Stomach (tissue), 9 donors: ENCODE data around the gene PYGB. TPM values are rescaled to one million over a fixed set of nuclear protein-coding genes. Genes with fewer than 3 reads are reported as not detected.
"Not testable (repeated sequence)": the region's sequence is repeated elsewhere in the genome, so short reads cannot be mapped to it uniquely, and the experiment has no call there.

Experiments
- DNase-seq, 2 donors: peaks; one replicate each; pipeline versions ENCODE4 v3.0.0 to v3.0.0-alpha.2; 2013 to 2019
- H3K27ac ChIP-seq, 5 donors: fragments of 200-600 bp in 4 of 5; sonication (generic) in 4 of 5; one replicate each; pipeline ENCODE4 v1.5.1; 2013 to 2019; ENCODE audit warnings: mild to moderate bottlenecking in 1 of 5, moderate library complexity in 1 of 5
- H3K27me3 ChIP-seq, 3 donors: fragments of 200-600 bp; sonication (generic); one replicate each; pipeline ENCODE4 v1.5.1; 2017 to 2019; ENCODE audit warnings: mixed run types in 1 of 3
- H3K36me3 ChIP-seq, 4 donors: fragments of 200-600 bp; sonication (generic); 1 replicate in 3 of 4; 2 replicates in 1 of 4; pipeline ENCODE4 v1.5.1; 2016 to 2019
- H3K4me1 ChIP-seq, 4 donors: fragments of 200-600 bp; sonication (generic); one replicate each; pipeline ENCODE4 v1.5.1; 2016 to 2019
- H3K4me3 ChIP-seq, 4 donors: fragments of 200-600 bp; sonication (generic) in 3 of 4; one replicate each; pipeline ENCODE4 v1.5.1; 2016 to 2019; ENCODE audit warnings: mild to moderate bottlenecking in 1 of 4
- H3K9me3 ChIP-seq, 4 donors: fragments of 200-600 bp; sonication (generic); one replicate each; pipeline ENCODE4 v1.5.1; 2016 to 2019
- EP300 ChIP-seq: sonication (generic); formaldehyde crosslinking; IDR thresholded peaks from one replicate; pipeline ENCODE4 v1.6.1; 2017; ENCODE audit warnings: antibody characterized with exemption
- POLR2A ChIP-seq, 4 donors: fragments of 450-650 bp; IDR thresholded peaks; one replicate each; pipeline ENCODE4 v1.6.1; 2016; ENCODE audit warnings: antibody characterized with exemption in 4 of 4, control low read depth in 2 of 4, mild to moderate bottlenecking in 1 of 4, moderate library complexity in 1 of 4
- POLR2AphosphoS5 ChIP-seq, 3 donors: sonication (generic); formaldehyde crosslinking; IDR thresholded peaks; one replicate each; pipeline ENCODE4 v1.6.1; 2016; ENCODE audit warnings: antibody characterized with exemption in 3 of 3
- WGBS, 5 donors: extraction: QIAGEN DNeasy Blood & Tissue Kit in 3 of 5; methylation state at CpG; one replicate each; pipeline versions ENCODE4 v1.1.5 to v1.1.7; 2013 to 2018; 5-methylcytosine and 5-hydroxymethylcytosine counted together
- intact Hi-C: fragments of 100-400 bp; cut with DNase I; formaldehyde crosslinking; loops from one replicate; pipeline ENCODE4 v1.15.1; 2023; ENCODE audit warnings: low total_unique reads
- polyA plus RNA-seq, 3 donors: library from polyadenylated mRNA; stranded (reverse); fragments of 200-250 nt; gene quantifications; one replicate each; pipeline ENCODE4 v1.2.3, GENCODE V29; 2013
- total RNA-seq, 5 donors: library from RNA; depleted of rRNA; stranded (reverse); fragments of >200 nt; gene quantifications; one replicate each; pipeline versions ENCODE4 v1.1.0 to v1.2.3, GENCODE V29; 2014 to 2016
- TF ChIP-seq, protein P1 (sequence below), 7 experiments: fragments of 450-650 bp in 4 of 7; fragments of 200-600 bp in 3 of 7; sonication (generic) in 3 of 7; IDR thresholded peaks; one replicate each; pipeline ENCODE4 v1.5.1; 2016 to 2019; ENCODE audit warnings: antibody characterized with exemption in 7 of 7, control low read depth in 2 of 7, mild to moderate bottlenecking in 1 of 7
- donor health status: healthy with polysubstance abuse.
- donor health status: Bipolar disorder and iron deficiency.
- donor health status: healthy.

The PYGB gene
- total and polyA plus RNA-seq, 8 donors = 23.1 to 116 (median 49.5) TPM

DNA sequence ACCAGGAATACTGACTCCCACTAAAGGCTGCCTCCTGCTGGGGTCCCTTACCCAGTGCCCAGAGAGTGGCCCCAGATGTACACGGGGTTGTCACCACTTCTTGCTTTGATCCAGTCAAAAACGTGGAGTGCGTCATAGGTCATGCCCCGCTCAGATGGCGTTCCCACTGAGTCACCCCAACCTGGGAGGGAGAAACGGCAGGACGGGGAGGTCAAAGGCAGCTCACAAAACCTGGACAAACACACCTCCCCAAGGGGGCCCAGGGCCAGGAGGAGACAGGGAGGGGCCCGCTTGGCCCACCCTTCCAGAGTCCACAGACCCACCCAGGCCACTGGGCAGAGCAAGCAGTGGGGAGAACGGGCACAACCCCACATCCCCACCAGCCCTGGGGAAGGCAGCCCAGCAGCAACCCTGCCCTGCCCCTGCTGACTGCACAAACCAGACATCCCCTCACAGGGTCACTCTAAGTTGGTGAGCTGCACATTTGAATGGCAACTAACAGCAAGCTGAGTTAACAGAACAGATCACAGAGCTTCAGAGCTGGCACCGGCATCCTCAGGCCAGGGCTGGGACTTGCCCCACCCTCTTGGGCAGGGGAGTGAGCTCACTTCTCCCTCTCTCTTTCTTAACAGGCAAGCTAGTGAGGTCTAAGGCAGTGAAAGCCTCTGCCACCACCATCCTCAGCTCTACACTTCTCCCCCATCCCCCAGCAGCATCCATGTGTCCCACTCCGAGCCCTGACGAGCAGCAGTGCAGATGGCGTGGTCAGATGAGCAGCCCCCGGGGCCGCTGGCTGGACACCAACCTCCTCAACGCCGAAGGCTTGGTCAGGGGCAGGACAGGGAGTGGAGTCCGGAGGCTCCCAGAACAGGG is 61.7 kb downstream of the PYGB start:
- intact Hi-C loops = no loop called here
- peaks cover 22 to 43% (median 27%) of the 10 kb centered on the region in 4 donors for H3K4me1 ChIP-seq
- peak overlapping the region; percentile 67 to 83 (median 77) for H3K27ac ChIP-seq

DNA sequence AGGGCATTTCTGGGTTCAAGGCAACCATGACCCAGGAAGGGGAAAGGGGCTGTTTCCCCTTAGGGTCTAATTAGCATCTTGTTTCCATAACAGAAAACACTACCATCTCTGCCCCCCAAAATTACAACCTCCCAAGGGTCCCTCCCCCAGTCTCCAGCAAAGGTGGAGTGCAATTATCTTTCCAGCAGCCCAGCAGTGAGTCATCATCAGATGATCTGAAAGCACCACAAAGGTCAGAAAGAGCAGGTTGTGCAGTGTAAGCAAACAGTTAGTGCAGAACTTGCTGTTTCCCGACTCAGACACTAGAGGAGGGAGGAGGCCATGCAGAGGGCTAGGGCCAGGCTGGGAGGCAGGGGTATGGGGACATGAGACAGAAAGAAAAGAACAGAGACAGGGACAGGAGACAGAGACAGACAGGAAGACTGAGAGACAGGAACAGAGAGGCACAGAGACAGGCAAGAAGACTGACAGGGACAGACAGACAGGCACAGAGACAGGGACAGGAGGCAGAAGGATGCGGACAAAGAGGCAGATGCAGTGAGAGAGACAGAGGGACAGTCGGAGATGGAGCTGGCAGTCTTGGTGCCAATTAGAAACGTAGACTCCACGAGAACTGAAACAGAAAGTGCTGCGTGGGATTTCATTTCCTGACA is 62.5 kb downstream of the PYGB start:
- TF ChIP-seq, protein P1, sequence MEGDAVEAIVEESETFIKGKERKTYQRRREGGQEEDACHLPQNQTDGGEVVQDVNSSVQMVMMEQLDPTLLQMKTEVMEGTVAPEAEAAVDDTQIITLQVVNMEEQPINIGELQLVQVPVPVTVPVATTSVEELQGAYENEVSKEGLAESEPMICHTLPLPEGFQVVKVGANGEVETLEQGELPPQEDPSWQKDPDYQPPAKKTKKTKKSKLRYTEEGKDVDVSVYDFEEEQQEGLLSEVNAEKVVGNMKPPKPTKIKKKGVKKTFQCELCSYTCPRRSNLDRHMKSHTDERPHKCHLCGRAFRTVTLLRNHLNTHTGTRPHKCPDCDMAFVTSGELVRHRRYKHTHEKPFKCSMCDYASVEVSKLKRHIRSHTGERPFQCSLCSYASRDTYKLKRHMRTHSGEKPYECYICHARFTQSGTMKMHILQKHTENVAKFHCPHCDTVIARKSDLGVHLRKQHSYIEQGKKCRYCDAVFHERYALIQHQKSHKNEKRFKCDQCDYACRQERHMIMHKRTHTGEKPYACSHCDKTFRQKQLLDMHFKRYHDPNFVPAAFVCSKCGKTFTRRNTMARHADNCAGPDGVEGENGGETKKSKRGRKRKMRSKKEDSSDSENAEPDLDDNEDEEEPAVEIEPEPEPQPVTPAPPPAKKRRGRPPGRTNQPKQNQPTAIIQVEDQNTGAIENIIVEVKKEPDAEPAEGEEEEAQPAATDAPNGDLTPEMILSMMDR (IDR thresholded peaks at IDR 0.05) = peak in 4 of 7 experiments; percentile 20 to 77 (median 38)
- TF ChIP-seq POLR2A (IDR thresholded peaks at IDR 0.05) = no peak
- peak in 2 of 3 donors; percentile 52 to 83 for TF ChIP-seq POLR2AphosphoS5 (IDR thresholded peaks at IDR 0.05)
- TF ChIP-seq EP300 = no peak
- intact Hi-C loops = no loop called here
- Histone ChIP-seq H3K27ac (peak overlapping the region; percentile 67 to 83 (median 77)), H3K27me3 (no peaks in the 10 kb centered on the region), H3K9me3 (no peaks in the 10 kb centered on the region), H3K4me1 (peaks cover 22 to 47% (median 27%) of the 10 kb centered on the region in 4 donors), H3K4me3 (peak overlapping the region in 1 of 4 donors; percentile 13), H3K36me3 (peaks cover 9 to 50% (median 42%) of the 10 kb centered on the region in 4 donors)
- DNase-seq = peak; percentile 58 to 86
- 30 to 40% (median 36%) methylated on average over 6 of the region's 6 CpGs for WGBS, 5 donors

More for the DNA sequence above, 61.7 kb downstream of the PYGB start:
- peaks cover 9 to 47% (median 38%) of the 10 kb centered on the region in 4 donors for H3K36me3 ChIP-seq
- H3K27me3 ChIP-seq = no peaks in the 10 kb centered on the region
- peak overlapping the region in 1 of 4 donors; percentile 4 for H3K4me3 ChIP-seq
- WGBS, 5 donors = 58 to 81% (median 72%) methylated on average over 15 to 18 of the region's 18 CpGs
- H3K9me3 ChIP-seq = no peaks in the 10 kb centered on the region
- DNase-seq = peak; percentile 53 to 75
- TF ChIP-seq, protein P1 (IDR thresholded peaks at IDR 0.05) = no peak
- no peak for TF ChIP-seq POLR2AphosphoS5 (IDR thresholded peaks at IDR 0.05)
- no peak for TF ChIP-seq EP300
- TF ChIP-seq POLR2A (IDR thresholded peaks at IDR 0.05) = no peak

DNA sequence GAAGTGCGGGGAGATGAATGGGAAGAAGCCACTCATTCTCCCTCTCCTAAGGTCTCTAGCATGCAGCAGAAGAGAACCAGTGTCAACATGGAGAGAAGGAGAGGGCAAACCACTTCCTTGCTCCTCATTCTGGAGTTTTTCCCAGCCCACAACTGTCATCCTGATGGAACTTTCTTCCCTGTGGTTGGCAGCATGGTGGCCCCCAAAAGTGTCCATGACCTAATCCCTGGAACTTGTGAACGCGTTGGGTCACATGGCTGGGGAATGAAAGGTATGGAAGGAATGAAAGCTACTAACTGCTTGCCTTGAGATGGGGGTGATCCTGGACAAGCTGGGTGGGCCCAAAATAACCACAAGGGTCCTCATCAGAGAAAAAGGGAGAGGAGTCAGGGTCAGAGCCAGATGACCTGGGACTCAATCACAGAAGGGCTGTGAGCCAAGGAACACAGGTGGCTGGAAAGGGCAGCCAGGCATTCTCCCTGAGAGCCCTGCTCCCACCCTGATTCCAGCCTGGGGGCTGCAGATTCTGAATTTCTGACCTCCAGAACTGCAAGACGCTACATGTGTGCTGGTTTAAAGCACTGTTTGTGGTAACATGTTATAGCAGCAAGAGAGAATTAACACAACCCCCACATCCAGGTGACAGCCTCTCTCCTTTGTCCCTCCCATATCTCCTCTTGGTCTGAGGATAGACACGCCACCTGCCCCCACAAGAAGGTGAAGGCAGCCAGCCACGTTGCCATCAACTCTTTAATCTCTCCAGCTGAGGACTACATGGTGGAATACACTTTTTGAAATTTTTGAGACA is 63.2 kb downstream of the PYGB start:
- no peaks in the 10 kb centered on the region for H3K27me3 ChIP-seq
- H3K4me3 ChIP-seq = peak overlapping the region in 1 of 4 donors; percentile 13
- H3K9me3 ChIP-seq = no peaks in the 10 kb centered on the region
- TF ChIP-seq POLR2A (IDR thresholded peaks at IDR 0.05) (no peak), POLR2AphosphoS5 (IDR thresholded peaks at IDR 0.05) (no peak), EP300 (no peak)
- TF ChIP-seq, protein P1 (IDR thresholded peaks at IDR 0.05) = no peak
- 66 to 85% (median 77%) methylated on average over 6 of the region's 6 CpGs for WGBS, 5 donors
- DNase-seq = peak in 1 of 2 donors; percentile 20
- peaks cover 22 to 51% (median 27%) of the 10 kb centered on the region in 4 donors for H3K4me1 ChIP-seq
- peaks cover 9 to 56% (median 44%) of the 10 kb centered on the region in 4 donors for H3K36me3 ChIP-seq
- intact Hi-C loops = no loop called here
- peak overlapping the region in 4 of 5 donors; percentile 70 to 83 (median 78) for H3K27ac ChIP-seq

DNA sequence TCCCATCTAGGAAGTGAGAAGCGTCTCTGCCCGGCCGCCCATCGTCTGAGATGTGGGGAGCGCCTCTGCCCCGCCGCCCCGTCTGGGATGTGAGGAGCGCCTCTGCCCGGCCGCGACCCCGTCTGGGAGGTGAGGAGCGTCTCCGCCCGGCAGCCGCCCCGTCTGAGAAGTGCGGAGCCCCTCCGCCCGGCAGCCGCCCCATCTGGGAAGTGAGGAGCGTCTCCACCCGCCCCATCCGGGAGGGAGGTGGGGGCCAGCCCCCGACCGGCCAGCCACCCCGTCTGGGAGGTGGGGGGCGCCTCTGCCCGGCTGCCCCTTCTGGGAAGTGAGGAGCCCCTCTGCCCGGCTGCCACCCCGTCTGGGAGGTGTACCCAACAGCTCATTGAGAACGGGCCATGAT is 64.8 kb downstream of the PYGB start:
- DNase-seq, H3K27ac ChIP-seq, H3K4me3 ChIP-seq, H3K9me3 ChIP-seq, H3K27me3 ChIP-seq, intact Hi-C loops: not testable (repeated sequence)
- peaks cover 7 to 51% (median 38%) of the 10 kb centered on the region in 4 donors for H3K36me3 ChIP-seq
- WGBS, 5 donors = 92 to 96% (median 94%) methylated on average over 10 to 31 of the region's 33 CpGs; no CpG with 5 or more reads in 1 of the 5 donors
- H3K4me1 ChIP-seq = peaks cover 22 to 51% (median 27%) of the 10 kb centered on the region in 4 donors
